CD4-positive, alpha-beta T cell (primary cell): ENCODE measurements around the gene OXT. TPM values are rescaled to one million over a fixed set of nuclear protein-coding genes. Genes with fewer than 3 reads are reported as not detected.

Source experiments
- ATAC-seq: fragments of 200-7000 bp; cut with Tn5 transposase; one replicate; pipeline ENCODE4 v1.10.0; 2022; ENCODE audit warnings: mild to moderate bottlenecking; ENCODE audit not compliant: poor library complexity
- CTCF ChIA-PET: fragments of 350-600 bp; sonication (Branson Sonifier 250); formaldehyde crosslinking; loops from one replicate; lab custom pipeline; 2021; ENCODE audit warnings: antibody characterized with exemption, inconsistent platforms; lab: Charles Lee
- POLR2A ChIA-PET: fragments of 350-600 bp; sonication (Branson Sonifier 250); formaldehyde crosslinking; loops from one replicate; lab custom pipeline; 2021; ENCODE audit warnings: antibody characterized with exemption, inconsistent platforms; lab: Charles Lee
- DNase-seq, 14 experiments: peaks; one replicate each; pipeline ENCODE4 v3.0.0-alpha.2; 2013 to 2020; ENCODE audit warnings: mixed read lengths in 2 of 14
- H3K27ac ChIP-seq, 2 donors: one replicate each; pipeline versions ENCODE4 v1.5.1 to v1.7.0; 2013; ENCODE audit warnings: low read length in 2 of 2, low read depth in 1 of 2, mild to moderate bottlenecking in 1 of 2
- H3K27me3 ChIP-seq, 2 experiments: 1 replicate in 1 of 2; 2 replicates in 1 of 2; pipeline versions ENCODE4 v1.6.1 to v1.7.0; 2013; ENCODE audit warnings: low read length in 2 of 2, control low read depth in 1 of 2, mild to moderate bottlenecking in 1 of 2, moderate library complexity in 1 of 2; ENCODE audit not compliant: insufficient read depth in 2 of 2, control insufficient read depth in 1 of 2
- H3K36me3 ChIP-seq: one replicate; pipeline ENCODE4 v1.6.1; 2013; ENCODE audit warnings: low read length, control low read depth; ENCODE audit not compliant: insufficient read depth
- H3K4me1 ChIP-seq: one replicate; pipeline ENCODE4 v1.6.1; 2013; ENCODE audit warnings: low read length, control low read depth; ENCODE audit not compliant: insufficient read depth
- H3K4me3 ChIP-seq: one replicate; pipeline ENCODE4 v1.5.1; 2013; ENCODE audit warnings: mild to moderate bottlenecking, low read length, moderate library complexity
- H3K9me3 ChIP-seq, 2 experiments: 1 replicate in 1 of 2; 2 replicates in 1 of 2; pipeline versions ENCODE4 v1.6.1 to v1.7.0; 2013; ENCODE audit warnings: low read length in 2 of 2, mild to moderate bottlenecking in 2 of 2, control low read depth in 1 of 2, moderate library complexity in 1 of 2; ENCODE audit not compliant: control insufficient read depth in 1 of 2, insufficient read depth in 1 of 2
- H3K27ac Mint-ChIP-seq: one replicate; pipeline ENCODE4 v1.8.0; 2020; ENCODE audit warnings: mixed read lengths
- H3K27me3 Mint-ChIP-seq: one replicate; pipeline ENCODE4 v1.8.0; 2021; ENCODE audit warnings: mixed read lengths
- H3K36me3 Mint-ChIP-seq: one replicate; pipeline ENCODE4 v1.8.0; 2021; ENCODE audit warnings: low read depth, mixed read lengths
- H3K4me1 Mint-ChIP-seq: one replicate; pipeline ENCODE4 v1.8.0; 2021; ENCODE audit warnings: low read depth, mixed read lengths
- H3K4me3 Mint-ChIP-seq: one replicate; pipeline ENCODE4 v1.8.0; 2020; ENCODE audit warnings: mild to moderate bottlenecking, mixed read lengths
- H3K9me3 Mint-ChIP-seq: one replicate; pipeline ENCODE4 v1.8.0; 2020; ENCODE audit warnings: mixed read lengths
- CTCF ChIP-seq: fragments of 200-600 bp; IDR thresholded peaks from one replicate; pipeline ENCODE4 v1.8.0; 2022; ENCODE audit warnings: antibody characterized with exemption, mild to moderate bottlenecking
- intact Hi-C, 2 experiments: fragments of 100-400 bp; cut with DNase I in 1 of 2; cut with micrococcal nuclease in 1 of 2; formaldehyde crosslinking; loops; one replicate each; pipeline versions ENCODE4 v1.15.1 to v1.9.0; 2023 to 2025; cut with DNase I, micrococcal nuclease
- total RNA-seq, 174 experiments: library from RNA in 2 of 174; stranded (reverse) in 2 of 174; gene quantifications; one replicate each; pipeline ENCODE4 v1.2.3 and lab custom pipeline; 2021 to 2026

The OXT gene
- total RNA-seq, 2 experiments from 2014 or later: 1.1 to 1.6 TPM

GRCh38 chr20:3082955-3083952 is 11.8 kb downstream of the OXT start:
- no peaks in the 10 kb centered on the region for H3K9me3 Mint-ChIP-seq
- ATAC-seq: peak; percentile 41
- H3K27me3 Mint-ChIP-seq: peaks cover 45% of the 10 kb centered on the region
- ChIA-PET CTCF (no interaction called here), POLR2A (interaction anchor here (1.7 to 2.3 kb wide), 2 partner anchors 9 to 10 kb away, joined by 7 to 18 read pairs; no protein-coding TSS in a partner anchor)
- H3K9me3 ChIP-seq: peaks cover 0 to 4% of the 10 kb centered on the region in 2 experiments
- H3K36me3 ChIP-seq: no peaks in the 10 kb centered on the region
- peak overlapping the region; percentile 48 for H3K4me3 Mint-ChIP-seq
- no peak overlapping the region for H3K27ac Mint-ChIP-seq
- peaks cover 12% of the 10 kb centered on the region for H3K4me1 Mint-ChIP-seq
- TF ChIP-seq CTCF: no peak
- no peak overlapping the region for H3K27ac ChIP-seq
- peaks cover 26 to 32% of the 10 kb centered on the region in 2 experiments for H3K27me3 ChIP-seq
- H3K36me3 Mint-ChIP-seq: no peaks in the 10 kb centered on the region
- H3K4me1 ChIP-seq: peaks cover 13% of the 10 kb centered on the region
- DNase-seq: peak in 3 of 14 experiments; percentile 12 to 34 (median 29)
- intact Hi-C loops: no loop called here
- no peak overlapping the region for H3K4me3 ChIP-seq

- Mint-ChIP-seq H3K27me3 (peaks cover 45% of the 10 kb centered on the region), H3K36me3 (no peaks in the 10 kb centered on the region), H3K27ac (no peak within 1 kb of the TSS), H3K4me3 (peak within 1 kb of the TSS; percentile 48), H3K4me1 (peaks cover 12% of the 10 kb centered on the region), H3K9me3 (no peaks in the 10 kb centered on the region)
- no peak for TF ChIP-seq CTCF
- peaks cover 26 to 32% of the 10 kb centered on the region in 2 experiments for H3K27me3 ChIP-seq
- H3K4me3 ChIP-seq: no peak within 1 kb of the TSS
- CTCF ChIA-PET: no interaction called here
- H3K36me3 ChIP-seq: no peaks in the 10 kb centered on the region
- peaks cover 13% of the 10 kb centered on the region for H3K4me1 ChIP-seq
- DNase-seq: no peak
- peaks cover 0 to 4% of the 10 kb centered on the region in 2 experiments for H3K9me3 ChIP-seq
- POLR2A ChIA-PET: interaction anchor here (2.3 kb wide), 1 partner anchor 8 kb away, joined by 18 read pairs; no protein-coding TSS in a partner anchor
- intact Hi-C loops: no loop called here
- H3K27ac ChIP-seq: no peak within 1 kb of the TSS
- ATAC-seq: no peak
Measured at GRCh38 chr20:3084283-3084985, 13.0 kb downstream of the OXT start, which contains the start of gene AVP. Gene AVP, minus strand, starts transcription at chr20:3084724. Its CDS starts 50 bp downstream, at chr20:3084674.

- DNase-seq: no peak
- H3K4me3 ChIP-seq: no peak overlapping the region
- H3K4me1 Mint-ChIP-seq: peaks cover 15% of the 10 kb centered on the region
- peaks cover 13% of the 10 kb centered on the region for H3K4me1 ChIP-seq
- ATAC-seq: no peak
- H3K9me3 ChIP-seq: peaks cover 0 to 4% of the 10 kb centered on the region in 2 experiments
- ChIA-PET POLR2A (no interaction called here), CTCF (no interaction called here)
- H3K27ac Mint-ChIP-seq: no peak overlapping the region
- H3K27ac ChIP-seq: no peak overlapping the region
- H3K4me3 Mint-ChIP-seq: no peak overlapping the region
- no peaks in the 10 kb centered on the region for H3K9me3 Mint-ChIP-seq
- no peak for TF ChIP-seq CTCF
- no peaks in the 10 kb centered on the region for H3K36me3 ChIP-seq
- intact Hi-C loops: no loop called here
- H3K36me3 Mint-ChIP-seq: no peaks in the 10 kb centered on the region
- peaks cover 26 to 32% of the 10 kb centered on the region in 2 experiments for H3K27me3 ChIP-seq
- peaks cover 45% of the 10 kb centered on the region for H3K27me3 Mint-ChIP-seq
Measured at GRCh38 chr20:3084986-3085360, 13.6 kb downstream of the OXT start.
